ENCODE data around the gene C10orf62. TPM values are rescaled to one million over a fixed set of nuclear protein-coding genes. Genes with fewer than 3 reads are reported as not detected.
"Not testable (repeated sequence)": the region's sequence is repeated elsewhere in the genome, so short reads cannot be mapped to it uniquely, and the experiment has no call there.

C10orf62 gene
- total RNA-seq, 2 experiments from 2014 or later, result not detected

DNA sequence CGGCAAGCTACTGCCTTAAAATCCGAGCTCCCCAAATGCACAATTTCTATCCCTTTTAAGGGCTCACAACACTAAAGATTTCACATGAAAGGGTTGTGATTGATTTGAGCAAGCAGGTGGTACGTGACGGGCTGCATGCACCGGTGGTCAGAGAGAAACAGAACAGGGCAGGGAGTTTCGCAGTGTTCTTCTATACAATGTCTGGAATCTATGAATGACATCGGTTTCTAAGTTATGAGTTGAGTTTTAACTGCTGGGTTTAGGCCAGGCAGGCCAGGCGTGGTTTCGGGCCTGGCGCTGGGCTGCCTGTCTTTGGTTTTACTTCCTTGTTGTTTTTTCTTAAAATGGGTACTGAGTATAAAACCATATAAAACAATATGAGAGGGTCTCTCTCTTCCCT is 34.0 kb upstream of the C10orf62 start:
- not testable (repeated sequence) for H3K9me3 Mint-ChIP-seq, H3K27ac Mint-ChIP-seq, DNase-seq, H3K4me1 Mint-ChIP-seq, H3K36me3 Mint-ChIP-seq, H3K27me3 Mint-ChIP-seq, H3K4me3 Mint-ChIP-seq

DNA sequence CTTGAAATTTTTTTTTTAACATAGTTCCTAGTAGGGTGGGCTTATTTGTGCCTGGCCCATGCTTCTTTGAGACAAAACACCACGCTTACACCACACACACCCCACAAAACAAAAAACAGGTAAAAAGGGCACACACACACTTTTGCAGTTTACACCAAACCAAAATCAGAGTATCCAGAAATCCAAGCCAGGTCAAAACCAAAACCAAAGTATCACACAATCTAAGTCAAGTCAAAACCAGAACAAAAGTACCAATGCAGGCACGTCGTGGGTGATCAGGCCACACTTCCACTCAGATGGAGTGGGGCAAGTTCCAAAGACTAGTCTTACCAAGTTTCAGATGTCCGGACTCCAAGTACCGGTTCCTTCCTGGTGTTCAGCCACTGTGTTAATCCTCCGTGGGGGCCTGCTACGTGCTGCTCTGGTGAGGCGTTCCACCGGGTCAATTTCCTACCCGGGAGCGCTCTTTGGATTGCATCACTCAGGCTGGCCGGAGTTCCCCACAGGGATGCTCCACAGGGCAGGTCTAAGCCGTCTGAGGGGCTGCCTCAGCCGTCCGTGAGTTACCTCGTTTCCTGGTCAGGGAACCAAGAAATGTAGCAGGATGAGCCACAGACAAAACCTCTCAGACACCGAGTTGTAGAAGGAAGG is 28.7 kb upstream of the C10orf62 start:
- H3K36me3 Mint-ChIP-seq, H3K4me1 Mint-ChIP-seq, DNase-seq: not testable (repeated sequence)

DNA sequence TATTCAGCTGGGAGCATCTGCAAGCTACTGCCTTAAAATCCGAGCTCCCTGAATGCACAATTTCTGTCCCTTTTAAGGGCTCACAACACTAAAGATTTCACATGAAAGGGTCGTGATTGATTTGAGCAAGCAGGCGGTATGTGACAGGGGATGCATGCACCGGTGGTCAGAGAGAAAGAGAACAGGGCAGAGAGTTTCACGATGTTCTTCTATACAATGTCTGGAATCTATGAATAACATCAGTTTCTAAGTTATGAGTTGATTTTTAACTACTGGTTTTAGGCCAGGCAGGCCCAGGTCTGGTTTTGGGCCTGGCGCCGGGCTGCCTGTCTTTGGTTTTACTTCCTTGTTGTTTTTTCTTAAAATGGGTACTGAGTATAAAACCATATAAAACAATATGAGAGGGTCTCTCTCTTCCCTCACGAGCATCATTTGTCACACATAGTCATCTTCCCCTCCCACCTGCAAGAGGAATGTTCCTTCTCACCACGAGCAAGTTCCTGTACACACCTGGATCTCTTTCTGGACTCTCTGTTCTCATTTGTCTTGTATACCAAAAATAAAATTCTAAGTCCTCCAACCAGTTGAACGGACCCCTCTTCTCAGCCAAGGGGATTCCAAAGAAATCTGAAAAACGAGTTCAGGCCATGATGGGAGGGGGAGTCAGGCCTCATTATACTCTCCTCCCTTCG is 28.0 kb upstream of the C10orf62 start:
- H3K4me1 Mint-ChIP-seq, H3K27ac Mint-ChIP-seq, H3K4me3 Mint-ChIP-seq, H3K36me3 Mint-ChIP-seq, H3K9me3 Mint-ChIP-seq, H3K27me3 Mint-ChIP-seq, DNase-seq: not testable (repeated sequence)

More for the DNA sequence above, 28.7 kb upstream of the C10orf62 start:
- H3K9me3 Mint-ChIP-seq, H3K4me3 Mint-ChIP-seq, H3K27ac Mint-ChIP-seq, H3K27me3 Mint-ChIP-seq: not testable (repeated sequence)

DNA sequence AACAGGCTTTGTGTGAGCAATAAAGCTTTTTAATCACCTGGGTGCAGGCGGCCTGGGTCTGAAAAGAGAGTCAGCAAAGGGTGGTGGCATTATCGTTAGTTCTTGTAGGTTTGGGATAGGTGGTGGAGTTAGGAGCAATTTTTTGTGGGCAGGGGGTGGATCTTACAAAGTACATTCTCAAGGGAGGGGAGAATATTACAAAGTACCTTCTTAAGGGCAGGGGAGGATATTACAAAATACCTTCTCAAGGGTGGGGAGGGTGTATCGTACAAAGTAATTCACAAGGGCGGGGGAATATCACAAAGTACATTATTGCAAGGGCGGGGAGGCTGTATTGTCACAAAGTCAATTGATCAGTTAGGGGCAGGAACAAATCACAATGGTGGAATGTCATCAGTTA is 27.2 kb upstream of the C10orf62 start:
- not testable (repeated sequence) for H3K4me1 Mint-ChIP-seq, H3K4me3 Mint-ChIP-seq

DNA sequence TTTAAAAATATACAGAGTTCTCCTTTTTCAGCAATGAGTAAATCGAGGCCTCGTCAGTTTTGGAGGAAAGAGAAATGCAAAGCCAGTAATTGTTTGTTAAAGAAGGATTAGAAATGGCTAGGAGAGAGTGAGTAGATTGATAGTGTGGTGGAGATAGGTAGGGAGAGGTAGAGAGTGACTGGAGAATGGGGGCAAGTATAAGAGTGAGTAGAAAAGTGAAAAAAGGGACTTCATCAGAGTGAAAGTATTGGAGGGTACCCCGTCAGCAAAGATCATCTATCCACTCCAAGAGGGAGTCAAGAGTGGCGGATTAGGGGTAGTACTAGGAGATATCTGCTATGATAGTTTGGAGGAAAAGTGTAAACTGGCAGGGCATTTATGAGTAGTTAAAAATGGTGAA is 26.2 kb upstream of the C10orf62 start:
- Mint-ChIP-seq H3K36me3 (peaks cover 2% of the 10 kb centered on the region), H3K27ac (no peak overlapping the region), H3K4me3 (no peak overlapping the region), H3K4me1 (no peaks in the 10 kb centered on the region), H3K9me3 (no peaks in the 10 kb centered on the region), H3K27me3 (no peaks in the 10 kb centered on the region)
- DNase-seq, result no peak

More for the DNA sequence above, 27.2 kb upstream of the C10orf62 start:
- not testable (repeated sequence) for H3K9me3 Mint-ChIP-seq, DNase-seq, H3K27me3 Mint-ChIP-seq, H3K27ac Mint-ChIP-seq, H3K36me3 Mint-ChIP-seq

DNA sequence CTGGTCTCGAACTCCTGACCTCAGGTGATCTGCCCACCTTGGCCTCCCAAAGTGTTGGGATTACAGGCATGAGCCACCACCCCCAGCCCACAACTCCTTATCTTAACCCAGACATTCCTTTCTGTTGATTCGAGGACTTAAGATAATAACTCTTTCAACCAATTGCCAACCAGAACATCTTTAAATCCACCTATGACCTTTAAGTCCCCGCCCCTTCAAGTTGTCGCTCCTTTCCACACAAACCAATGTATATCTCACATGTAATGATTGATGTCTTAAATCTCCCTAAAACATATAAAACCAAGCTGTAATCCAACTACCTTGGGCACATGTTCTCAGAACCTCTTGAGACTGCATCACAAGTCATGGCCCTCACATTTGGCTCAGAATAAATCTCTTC is 24.7 kb upstream of the C10orf62 start:
- H3K27me3 Mint-ChIP-seq, result no peaks in the 10 kb centered on the region
- H3K27ac Mint-ChIP-seq, result no peak overlapping the region
- H3K9me3 Mint-ChIP-seq, result no peaks in the 10 kb centered on the region
- no peaks in the 10 kb centered on the region for H3K4me1 Mint-ChIP-seq
- no peak overlapping the region for H3K4me3 Mint-ChIP-seq
- peaks cover 2% of the 10 kb centered on the region for H3K36me3 Mint-ChIP-seq
- DNase-seq, result no peak

DNA sequence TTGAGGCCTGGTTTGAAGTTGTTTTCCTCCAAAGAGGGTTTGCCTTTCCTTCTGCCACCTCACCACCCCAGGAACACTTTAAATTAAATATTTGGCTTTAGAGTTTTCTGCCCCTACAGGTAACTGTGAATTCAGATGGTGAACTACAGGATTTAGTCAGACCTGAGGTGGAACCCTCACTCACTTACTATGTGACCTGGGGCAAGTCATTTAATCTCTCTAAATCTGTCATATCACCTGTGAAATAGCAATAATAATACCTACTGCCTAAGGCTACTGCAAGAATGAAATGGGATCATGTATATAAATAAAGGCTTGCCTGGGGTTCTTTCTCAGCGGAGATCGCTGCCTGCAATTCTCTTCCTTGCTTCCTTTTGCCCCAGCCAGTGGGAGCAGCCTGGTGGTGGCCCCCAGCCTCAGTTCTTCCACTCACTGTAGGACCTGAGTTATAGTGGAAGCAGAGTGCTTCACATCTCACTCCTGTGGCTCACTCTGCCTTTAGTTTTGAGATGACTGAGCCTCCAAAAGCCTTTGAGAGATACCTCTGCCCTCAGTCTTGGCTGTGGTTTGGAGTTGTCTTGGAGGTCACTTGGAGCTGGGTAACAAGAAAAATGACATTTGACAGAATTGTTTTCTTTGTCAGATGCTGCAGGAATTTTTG is 23.1 kb upstream of the C10orf62 start:
- H3K4me3 Mint-ChIP-seq, result no peak overlapping the region
- H3K9me3 Mint-ChIP-seq, result no peaks in the 10 kb centered on the region
- no peak for DNase-seq
- peaks cover 2% of the 10 kb centered on the region for H3K36me3 Mint-ChIP-seq
- no peaks in the 10 kb centered on the region for H3K27me3 Mint-ChIP-seq
- H3K4me1 Mint-ChIP-seq, result no peaks in the 10 kb centered on the region
- no peak overlapping the region for H3K27ac Mint-ChIP-seq

DNA sequence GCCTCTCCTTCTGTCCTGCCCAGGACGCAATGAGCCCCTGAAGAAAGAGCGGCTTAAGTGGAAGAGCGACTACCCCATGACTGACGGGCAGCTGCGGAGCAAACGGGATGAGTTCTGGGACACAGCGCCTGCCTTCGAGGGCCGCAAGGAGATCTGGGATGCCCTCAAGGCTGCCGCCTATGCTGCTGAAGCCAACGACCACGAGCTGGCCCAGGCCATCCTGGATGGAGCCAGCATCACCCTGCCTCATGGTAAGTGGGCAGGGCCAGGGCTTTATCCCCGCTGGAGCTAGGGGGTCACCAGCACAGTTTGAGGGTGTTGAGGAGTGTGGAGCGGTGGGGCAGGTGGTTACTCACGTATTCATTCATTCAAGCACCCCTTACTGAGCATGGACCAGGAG is 21.6 kb upstream of the C10orf62 start:
- Mint-ChIP-seq H3K4me1 (no peaks in the 10 kb centered on the region), H3K36me3 (no peaks in the 10 kb centered on the region), H3K4me3 (no peak overlapping the region), H3K27ac (no peak overlapping the region), H3K9me3 (no peaks in the 10 kb centered on the region), H3K27me3 (no peaks in the 10 kb centered on the region)
- no peak for DNase-seq

DNA sequence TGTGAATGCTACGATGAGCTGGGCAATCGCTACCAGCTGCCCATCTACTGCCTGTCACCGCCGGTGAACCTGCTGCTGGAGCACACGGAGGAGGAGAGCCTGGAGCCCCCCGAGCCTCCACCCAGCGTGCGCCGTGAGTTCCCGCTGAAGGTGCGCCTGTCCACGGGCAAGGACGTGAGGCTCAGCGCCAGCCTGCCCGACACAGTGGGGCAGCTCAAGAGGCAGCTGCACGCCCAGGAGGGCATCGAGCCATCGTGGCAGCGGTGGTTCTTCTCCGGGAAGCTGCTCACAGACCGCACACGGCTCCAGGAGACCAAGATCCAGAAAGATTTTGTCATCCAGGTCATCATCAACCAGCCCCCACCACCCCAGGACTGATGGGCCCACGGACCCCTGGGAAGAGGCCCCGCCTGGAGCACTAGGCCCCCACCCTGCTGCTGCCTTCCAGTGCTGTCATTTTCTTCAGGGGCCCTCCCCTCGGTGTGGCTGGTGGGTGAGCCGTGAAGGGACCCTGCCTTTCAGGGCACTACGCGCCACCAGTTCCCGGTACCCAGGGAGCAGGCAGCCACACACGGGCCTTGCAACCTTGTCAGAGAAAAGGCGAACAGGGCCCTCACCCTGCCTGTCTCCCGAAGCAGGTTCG is 19.3 kb upstream of the C10orf62 start:
- Mint-ChIP-seq H3K4me3 (no peak overlapping the region), H3K27me3 (no peaks in the 10 kb centered on the region), H3K9me3 (no peaks in the 10 kb centered on the region), H3K4me1 (peaks cover 2% of the 10 kb centered on the region), H3K36me3 (no peaks in the 10 kb centered on the region), H3K27ac (no peak overlapping the region)
- DNase-seq, result no peak

DNA sequence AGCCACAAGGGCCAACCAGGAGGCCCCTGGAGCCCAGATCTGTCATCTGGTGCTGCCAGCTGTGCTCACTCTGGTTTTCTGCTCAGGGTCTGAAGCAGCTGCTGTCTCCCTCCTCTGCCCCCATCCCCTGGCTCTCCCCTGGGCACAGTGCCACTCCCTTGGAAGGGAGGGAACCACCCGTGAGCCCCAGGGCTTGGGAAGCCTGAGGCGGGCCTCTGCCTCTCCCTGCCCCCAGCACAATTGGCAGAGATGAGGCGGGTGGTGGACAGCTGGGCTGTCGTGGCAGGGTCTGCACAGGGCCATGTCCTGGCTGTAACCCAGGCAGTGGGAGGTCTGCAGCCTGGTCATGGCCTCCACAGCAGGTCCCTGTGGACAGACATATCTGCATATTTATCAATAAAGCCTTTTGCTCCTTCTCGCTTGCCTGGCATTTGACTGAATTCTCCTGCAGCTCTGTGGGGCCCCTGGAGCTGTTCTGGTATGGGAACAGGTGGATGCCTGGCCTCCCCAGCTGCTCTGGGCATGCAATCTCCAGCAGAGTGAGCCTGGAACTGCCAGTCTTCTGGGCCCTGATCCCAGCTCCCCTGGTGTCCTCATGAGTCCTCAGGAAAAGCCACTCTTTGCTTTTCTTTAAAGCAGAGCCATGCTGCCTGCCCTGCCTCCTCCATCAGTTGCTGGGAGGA is 18.6 kb upstream of the C10orf62 start:
- Mint-ChIP-seq H3K27me3 (no peaks in the 10 kb centered on the region), H3K36me3 (no peaks in the 10 kb centered on the region), H3K4me3 (no peak overlapping the region), H3K27ac (no peak overlapping the region), H3K4me1 (peaks cover 2% of the 10 kb centered on the region), H3K9me3 (no peaks in the 10 kb centered on the region)
- no peak for DNase-seq

DNA sequence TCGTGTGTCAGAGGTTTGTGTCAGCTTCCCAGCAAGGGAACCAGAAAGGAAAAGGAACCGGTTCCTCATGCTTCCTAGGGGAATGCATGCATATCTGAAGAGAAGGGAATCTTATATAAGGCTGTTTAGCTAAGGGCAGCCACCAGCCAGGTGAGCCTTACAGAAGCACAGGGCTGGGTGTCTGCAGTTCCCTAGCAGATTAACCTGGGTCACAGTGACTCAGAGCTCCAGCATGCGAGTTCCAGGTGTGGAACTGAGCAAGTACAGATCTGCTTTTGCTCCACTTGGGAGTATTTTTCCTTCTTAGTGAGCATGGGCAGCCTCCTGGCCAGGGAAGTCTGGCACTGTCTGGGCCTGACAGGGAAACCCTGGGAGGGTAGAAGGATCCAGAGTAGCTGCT is 17.9 kb upstream of the C10orf62 start:
- no peak overlapping the region for H3K4me3 Mint-ChIP-seq
- no peak overlapping the region for H3K27ac Mint-ChIP-seq
- peaks cover 2% of the 10 kb centered on the region for H3K4me1 Mint-ChIP-seq
- no peak for DNase-seq
- no peaks in the 10 kb centered on the region for H3K9me3 Mint-ChIP-seq
- H3K27me3 Mint-ChIP-seq, result no peaks in the 10 kb centered on the region
- H3K36me3 Mint-ChIP-seq, result no peaks in the 10 kb centered on the region

DNA sequence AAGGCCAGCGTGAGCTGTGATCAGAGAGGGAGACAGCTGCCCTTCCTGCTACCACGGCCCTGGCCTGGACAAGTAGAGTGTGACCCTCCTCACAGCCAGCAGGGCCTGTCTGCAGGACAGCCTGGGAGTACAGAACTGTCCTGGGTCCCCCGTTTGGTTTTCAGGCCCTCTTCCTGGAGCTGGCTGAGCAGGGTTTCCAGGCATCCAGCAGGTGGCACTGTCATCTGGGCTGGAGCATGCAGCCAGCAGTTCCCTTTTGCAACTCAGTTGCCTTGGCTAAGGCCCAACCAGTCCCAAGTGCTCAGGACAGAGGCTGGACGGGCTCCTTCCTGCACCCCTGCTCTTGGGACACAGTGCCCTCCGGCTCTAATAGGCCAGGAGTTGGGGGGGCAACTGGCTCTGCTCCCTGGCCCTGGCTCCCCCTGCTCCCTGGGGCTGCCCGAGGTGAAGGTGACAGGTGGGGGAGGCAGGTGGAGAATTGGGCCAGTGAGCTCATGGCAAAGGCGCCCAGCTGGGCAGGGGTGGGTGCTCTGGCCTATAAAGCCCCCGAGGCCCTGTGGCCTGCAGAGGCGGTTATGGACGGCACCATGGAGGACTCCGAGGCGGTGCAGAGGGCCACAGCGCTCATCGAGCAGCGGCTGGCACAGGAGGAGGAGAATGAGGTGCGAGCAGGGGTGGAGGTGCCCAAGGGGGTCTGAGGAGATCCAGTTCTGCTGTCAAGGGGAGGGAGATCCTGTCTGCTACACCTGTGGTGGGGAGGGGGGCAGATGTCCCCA is 17.1 kb upstream of the C10orf62 start, which contains the start of gene ANKRD2:
Gene ANKRD2, plus strand, starts transcription at position 566 of the 776 bp plus-strand sequence. Its CDS starts 10 bp downstream, at position 576.
- Mint-ChIP-seq H3K27me3 (no peaks in the 10 kb centered on the region), H3K27ac (no peak within 1 kb of the TSS), H3K4me3 (no peak within 1 kb of the TSS), H3K9me3 (no peaks in the 10 kb centered on the region), H3K36me3 (no peaks in the 10 kb centered on the region), H3K4me1 (peaks cover 2% of the 10 kb centered on the region)
- peak; percentile 57 for DNase-seq

DNA sequence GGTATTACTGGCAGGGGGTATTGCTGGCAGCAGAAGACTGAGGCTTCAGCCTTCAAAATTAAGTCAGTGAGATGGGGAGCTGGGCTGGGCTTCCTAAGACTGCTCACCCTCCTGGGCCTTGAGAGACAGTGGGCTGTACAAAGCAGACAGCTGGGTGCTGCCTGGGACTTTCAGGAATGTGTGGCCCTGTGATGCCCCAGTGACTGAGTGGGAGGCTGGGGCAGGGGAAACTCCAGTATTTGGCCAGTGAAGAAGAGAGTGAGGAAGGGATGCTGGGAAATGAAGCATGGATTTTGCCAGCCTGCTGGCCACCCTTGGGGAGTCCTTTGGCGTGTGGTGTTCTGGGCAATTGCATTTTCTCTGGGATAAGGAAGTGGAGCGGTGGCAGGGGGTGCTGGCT is 16.5 kb upstream of the C10orf62 start:
- DNase-seq, result no peak
- Mint-ChIP-seq H3K36me3 (no peaks in the 10 kb centered on the region), H3K27ac (no peak overlapping the region), H3K27me3 (no peaks in the 10 kb centered on the region), H3K4me3 (no peak overlapping the region), H3K9me3 (no peaks in the 10 kb centered on the region), H3K4me1 (peaks cover 2% of the 10 kb centered on the region)

DNA sequence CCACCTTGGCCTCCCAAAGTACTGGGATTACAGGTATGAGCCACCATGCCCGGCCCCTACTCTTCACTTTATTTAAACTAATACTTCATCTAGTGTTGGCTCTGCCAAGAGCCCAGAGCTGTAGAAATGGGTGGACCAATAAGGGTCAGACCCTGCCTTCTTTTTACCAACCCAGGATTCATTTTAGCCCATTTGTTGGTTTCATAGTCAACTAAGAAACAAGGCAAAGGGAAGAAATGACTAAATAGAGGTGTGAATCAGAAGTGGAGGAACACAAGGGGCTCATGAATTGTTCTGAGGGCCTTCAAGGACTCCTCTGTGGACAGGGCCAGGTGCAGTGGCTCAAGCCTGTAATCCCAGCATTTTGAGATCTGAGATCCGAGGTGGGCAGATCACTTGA is 15.8 kb upstream of the C10orf62 start:
- peaks cover 3% of the 10 kb centered on the region for H3K27me3 Mint-ChIP-seq
- no peak overlapping the region for H3K27ac Mint-ChIP-seq
- H3K9me3 Mint-ChIP-seq, result no peaks in the 10 kb centered on the region
- H3K4me3 Mint-ChIP-seq, result no peak overlapping the region
- peaks cover 2% of the 10 kb centered on the region for H3K4me1 Mint-ChIP-seq
- H3K36me3 Mint-ChIP-seq, result no peaks in the 10 kb centered on the region
- DNase-seq, result no peak

Data from activated naive CD8-positive, alpha-beta T cell treated with anti-CD3 and anti-CD28 coated beads for 36 hours (primary cell).